Stimulated activated CD8-positive, alpha-beta memory T cell treated with anti-CD3 and anti-CD28 coated beads, Interleukin-12 subunit alpha, Interleukin-12 subunit beta, amount 100 ng/mL, for 24 hours (primary cell): ENCODE data around the gene SMARCC1.

Source experiments
- DNase-seq: peaks from one replicate; pipeline ENCODE4 v3.0.0-alpha.2; 2020; ENCODE audit errors: extremely low read depth

SMARCC1 gene

GRCh38 chr3:47553407-47553806 is 228.3 kb downstream of the SMARCC1 start:
- DNase-seq, result no peak

GRCh38 chr3:47542471-47543173 is 239.1 kb downstream of the SMARCC1 start:
- DNase-seq, result no peak

- no peak for DNase-seq
These were observed 240.0 kb downstream of the SMARCC1 start for GRCh38 chr3:47541583-47542108.

- no peak for DNase-seq
These were observed 241.4 kb downstream of the SMARCC1 start for GRCh38 chr3:47540281-47540680.

- no peak for DNase-seq
These were observed 244.7 kb downstream of the SMARCC1 start for GRCh38 chr3:47536967-47537366.

- no peak for DNase-seq
These were observed 245.3 kb downstream of the SMARCC1 start for GRCh38 chr3:47536221-47536891.
